DND-41 (cell line): Measurements from ENCODE around the gene POU6F2.

ENCODE experiments used
- CTCF ChIP-seq: IDR thresholded peaks from 2 replicates; pipeline ENCODE4 v1.5.1; 2012; ENCODE audit warnings: borderline replicate concordance, low read length, moderate library complexity, mild to moderate bottlenecking; ENCODE audit not compliant: poor library complexity, severe bottlenecking; ENCODE audit errors: extremely low read depth
- EZH2 ChIP-seq: IDR thresholded peaks from 3 replicates; pipeline ENCODE4 v1.6.1; 2012; ENCODE audit warnings: borderline replicate concordance, low read depth, mild to moderate bottlenecking, moderate library complexity, low read length, inconsistent platforms; ENCODE audit not compliant: severe bottlenecking

- TF ChIP-seq CTCF (no peak), EZH2 (no peak)
These were observed 209.4 kb downstream of the POU6F2 start for GRCh38 chr7:39187130-39187529.
